GM04504 (cell line): ENCODE measurements around the gene SHMT1.
"Not testable (repeated sequence)": the region's sequence is repeated elsewhere in the genome, so short reads cannot be mapped to it uniquely, and the experiment has no call there.

Source experiments
- DNase-seq: peaks from one replicate; pipeline ENCODE4 v3.0.0-alpha.2; 2012; ENCODE audit warnings: low read depth

SHMT1 gene

GRCh38 chr17:18378205-18378505, 14.8 kb upstream of the SHMT1 start:
- DNase-seq, result no peak

- no peak for DNase-seq
These were observed 14.3 kb upstream of the SHMT1 start, which contains the start of gene EVPLL for GRCh38 chr17:18377437-18378204. EVPLL (plus strand) TSS chr17:18377778; CDS start chr17:18380938, 3,160 bp downstream.

- no peak for DNase-seq
These were observed 10.9 kb upstream of the SHMT1 start for GRCh38 chr17:18374216-18374615.

GRCh38 chr17:18373181-18373580, 9.8 kb upstream of the SHMT1 start:
- DNase-seq, result not testable (repeated sequence)

- DNase-seq, result no peak
These were observed 8.1 kb upstream of the SHMT1 start for GRCh38 chr17:18371455-18371854.

- DNase-seq, result no peak
These were observed 7.4 kb upstream of the SHMT1 start for GRCh38 chr17:18370761-18371160.

- DNase-seq, result no peak
These were observed 5.6 kb upstream of the SHMT1 start for GRCh38 chr17:18368946-18369345.

- DNase-seq, result no peak
These were observed 816 bp upstream of the SHMT1 start for GRCh38 chr17:18364166-18364565.

- no peak for DNase-seq
These were observed 651 bp downstream of the SHMT1 start for GRCh38 chr17:18362698-18363100.

GRCh38 chr17:18361837-18362697, 1.3 kb downstream of the SHMT1 start:
- DNase-seq, result no peak

GRCh38 chr17:18360518-18360917, 2.8 kb downstream of the SHMT1 start:
- DNase-seq, result no peak

- DNase-seq, result no peak
These were observed 6.7 kb downstream of the SHMT1 start for GRCh38 chr17:18356624-18357023.

GRCh38 chr17:18353541-18353940, 9.8 kb downstream of the SHMT1 start:
- DNase-seq, result no peak

- no peak for DNase-seq
These were observed 19.3 kb downstream of the SHMT1 start for GRCh38 chr17:18344021-18344420.

- DNase-seq, result no peak
These were observed 23.4 kb downstream of the SHMT1 start for GRCh38 chr17:18339933-18340332.

GRCh38 chr17:18338158-18338557, 25.2 kb downstream of the SHMT1 start:
- DNase-seq, result not testable (repeated sequence)

- no peak for DNase-seq
These were observed 30.4 kb downstream of the SHMT1 start for GRCh38 chr17:18332909-18333489.

- DNase-seq, result no peak
These were observed 31.5 kb downstream of the SHMT1 start for GRCh38 chr17:18331879-18332278.

- no peak for DNase-seq
These were observed 34.6 kb downstream of the SHMT1 start for GRCh38 chr17:18328643-18329204.

- DNase-seq, result no peak
These were observed 35.8 kb downstream of the SHMT1 start for GRCh38 chr17:18327556-18327955.

GRCh38 chr17:18327093-18327492, 36.3 kb downstream of the SHMT1 start:
- no peak for DNase-seq

- no peak for DNase-seq
These were observed 36.8 kb downstream of the SHMT1 start for GRCh38 chr17:18326572-18326971.

GRCh38 chr17:18326039-18326438, 37.3 kb downstream of the SHMT1 start:
- DNase-seq, result no peak
